OCI-LY1 (cell line): ENCODE results near the gene IDE.
"Not testable (repeated sequence)": the region's sequence is repeated elsewhere in the genome, so short reads cannot be mapped to it uniquely, and the experiment has no call there.

Experiments
- H2AFZ ChIP-seq: fragments of 200-600 bp; sonication (generic), shearing (Covaris generic); 2 replicates; pipeline ENCODE4 v1.6.0; 2014; ENCODE audit warnings: antibody characterized with exemption, mild to moderate bottlenecking, low read length
- H3F3A ChIP-seq: fragments of 200-600 bp; sonication (generic), shearing (Covaris generic); 2 replicates; pipeline ENCODE4 v1.6.0; 2014; ENCODE audit warnings: mild to moderate bottlenecking, antibody characterized with exemption, low read length, moderate library complexity; ENCODE audit not compliant: insufficient read depth
- H3K27ac ChIP-seq: fragments of 200-600 bp; sonication (generic); 2 replicates; pipeline ENCODE4 v1.5.1; 2014; ENCODE audit warnings: low read length, mixed run types, mild to moderate bottlenecking, low read depth; ENCODE audit not compliant: poor library complexity, severe bottlenecking
- H3K27me3 ChIP-seq: fragments of 200-600 bp; sonication (generic); 2 replicates; pipeline ENCODE4 v1.6.0; 2014; ENCODE audit warnings: antibody characterized with exemption, mild to moderate bottlenecking, low read length, moderate library complexity; ENCODE audit not compliant: insufficient read depth
- H3K36me3 ChIP-seq: fragments of 200-600 bp; sonication (generic); 2 replicates; pipeline ENCODE4 v1.6.1; 2014; ENCODE audit warnings: mild to moderate bottlenecking, antibody characterized with exemption, low read length, moderate library complexity, mixed read lengths; ENCODE audit not compliant: insufficient read depth
- H3K4me1 ChIP-seq: fragments of 200-600 bp; sonication (generic); 2 replicates; pipeline ENCODE4 v1.5.1; 2014; ENCODE audit warnings: mild to moderate bottlenecking, low read length, moderate library complexity; ENCODE audit not compliant: insufficient read depth, severe bottlenecking
- H3K4me2 ChIP-seq: fragments of 200-600 bp; sonication (generic), shearing (Covaris generic); 2 replicates; pipeline ENCODE4 v1.6.1; 2014; ENCODE audit warnings: low read length
- H3K4me3 ChIP-seq: fragments of 200-600 bp; sonication (generic); 2 replicates; pipeline ENCODE4 v1.5.1; 2014; ENCODE audit warnings: low read length, low read depth, mild to moderate bottlenecking, mixed read lengths; ENCODE audit not compliant: poor library complexity, severe bottlenecking
- H3K79me2 ChIP-seq: fragments of 200-600 bp; shearing (Covaris generic); 2 replicates; pipeline ENCODE4 v1.6.1; 2016; ENCODE audit warnings: mixed run types, low read length, mixed read lengths; ENCODE audit not compliant: insufficient read depth
- H3K9ac ChIP-seq: fragments of 200-600 bp; sonication (generic), shearing (Covaris generic); 2 replicates; pipeline ENCODE4 v1.6.1; 2014; ENCODE audit warnings: mild to moderate bottlenecking, low read length, mixed read lengths
- H3K9me2 ChIP-seq: fragments of 200-600 bp; sonication (generic), shearing (Covaris generic); 2 replicates; pipeline ENCODE4 v1.6.1; 2014; ENCODE audit warnings: low read depth, mild to moderate bottlenecking, low read length, mixed read lengths
- H3K9me3 ChIP-seq: fragments of 200-600 bp; shearing (Covaris generic); 2 replicates; pipeline ENCODE4 v1.6.1; 2014; ENCODE audit warnings: low read length, mixed read lengths
- H4K20me1 ChIP-seq: fragments of 200-600 bp; sonication (generic), shearing (Covaris generic); 2 replicates; pipeline ENCODE4 v1.6.0; 2016; ENCODE audit warnings: mild to moderate bottlenecking, low read length; ENCODE audit not compliant: insufficient read depth
- EZH2 ChIP-seq: fragments of 200-600 bp; sonication (generic), shearing (Covaris generic); IDR thresholded peaks from 2 replicates; pipeline ENCODE4 v1.8.0; 2017; ENCODE audit warnings: borderline replicate concordance, mixed run types, mild to moderate bottlenecking, antibody characterized with exemption, low read length, moderate library complexity, mixed read lengths
- TF ChIP-seq, protein P1 (sequence below): fragments of 200-600 bp; sonication (generic), shearing (Covaris generic); IDR thresholded peaks from 2 replicates; pipeline ENCODE4 v1.5.1; 2017; ENCODE audit warnings: mild to moderate bottlenecking, antibody characterized with exemption, low read length, moderate library complexity, mixed read lengths

The IDE gene

GRCh38 chr10:92464364-92464763, 109.5 kb downstream of the IDE start:
- Histone ChIP-seq H4K20me1 (no peaks in the 10 kb centered on the region), H3K9ac (no peak overlapping the region), H3K4me2 (no peak overlapping the region), H3K27ac (no peak overlapping the region), H3K4me3 (no peak overlapping the region), H3K9me2 (no peaks in the 10 kb centered on the region), H3K79me2 (no peaks in the 10 kb centered on the region), H3F3A (no peaks in the 10 kb centered on the region), H3K36me3 (peaks cover 32% of the 10 kb centered on the region), H3K27me3 (no peaks in the 10 kb centered on the region), H3K9me3 (no peaks in the 10 kb centered on the region), H2AFZ (no peak overlapping the region), H3K4me1 (no peaks in the 10 kb centered on the region)
- TF ChIP-seq, protein P1, sequence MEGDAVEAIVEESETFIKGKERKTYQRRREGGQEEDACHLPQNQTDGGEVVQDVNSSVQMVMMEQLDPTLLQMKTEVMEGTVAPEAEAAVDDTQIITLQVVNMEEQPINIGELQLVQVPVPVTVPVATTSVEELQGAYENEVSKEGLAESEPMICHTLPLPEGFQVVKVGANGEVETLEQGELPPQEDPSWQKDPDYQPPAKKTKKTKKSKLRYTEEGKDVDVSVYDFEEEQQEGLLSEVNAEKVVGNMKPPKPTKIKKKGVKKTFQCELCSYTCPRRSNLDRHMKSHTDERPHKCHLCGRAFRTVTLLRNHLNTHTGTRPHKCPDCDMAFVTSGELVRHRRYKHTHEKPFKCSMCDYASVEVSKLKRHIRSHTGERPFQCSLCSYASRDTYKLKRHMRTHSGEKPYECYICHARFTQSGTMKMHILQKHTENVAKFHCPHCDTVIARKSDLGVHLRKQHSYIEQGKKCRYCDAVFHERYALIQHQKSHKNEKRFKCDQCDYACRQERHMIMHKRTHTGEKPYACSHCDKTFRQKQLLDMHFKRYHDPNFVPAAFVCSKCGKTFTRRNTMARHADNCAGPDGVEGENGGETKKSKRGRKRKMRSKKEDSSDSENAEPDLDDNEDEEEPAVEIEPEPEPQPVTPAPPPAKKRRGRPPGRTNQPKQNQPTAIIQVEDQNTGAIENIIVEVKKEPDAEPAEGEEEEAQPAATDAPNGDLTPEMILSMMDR = no peak
- TF ChIP-seq EZH2 = no peak

DNA sequence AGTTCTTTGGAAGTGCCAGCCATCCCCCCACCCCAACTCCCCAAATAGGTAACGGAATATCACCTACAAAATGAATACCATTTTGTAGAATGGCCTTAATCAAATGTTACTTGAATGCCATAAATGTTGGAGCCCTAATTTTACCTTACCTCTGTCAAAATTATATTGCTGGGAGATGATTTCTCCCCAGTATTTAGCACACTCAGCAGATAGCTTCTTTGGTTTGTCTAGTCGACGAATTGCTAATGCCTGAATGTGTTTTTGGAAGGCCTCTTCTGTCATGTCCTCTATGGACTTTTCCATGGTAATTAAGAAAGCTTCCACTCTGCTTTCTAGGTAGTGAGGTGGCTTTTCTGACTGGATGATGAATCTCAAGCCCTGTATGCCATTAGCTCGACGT, 110.3 kb downstream of the IDE start:
- Histone ChIP-seq H3K4me1 (no peaks in the 10 kb centered on the region), H2AFZ (no peak overlapping the region), H3K27me3 (no peaks in the 10 kb centered on the region), H3K4me2 (no peak overlapping the region), H4K20me1 (no peaks in the 10 kb centered on the region), H3K79me2 (no peaks in the 10 kb centered on the region), H3F3A (no peaks in the 10 kb centered on the region), H3K36me3 (peaks cover 32% of the 10 kb centered on the region), H3K27ac (no peak overlapping the region), H3K4me3 (no peak overlapping the region), H3K9ac (no peak overlapping the region), H3K9me3 (no peaks in the 10 kb centered on the region), H3K9me2 (no peaks in the 10 kb centered on the region)
- TF ChIP-seq, protein P1 = no peak
- TF ChIP-seq EZH2 = no peak

GRCh38 chr10:92454955-92455354, 118.9 kb downstream of the IDE start:
- not testable (repeated sequence) for H4K20me1 ChIP-seq, H2AFZ ChIP-seq, H3K9me2 ChIP-seq, H3F3A ChIP-seq, H3K9me3 ChIP-seq, H3K27ac ChIP-seq, H3K4me1 ChIP-seq, H3K27me3 ChIP-seq, H3K4me3 ChIP-seq, H3K79me2 ChIP-seq, H3K4me2 ChIP-seq, H3K9ac ChIP-seq
- H3K36me3 ChIP-seq = peaks cover 30% of the 10 kb centered on the region

GRCh38 chr10:92452313-92452712, 121.6 kb downstream of the IDE start:
- no peak overlapping the region for H3K4me3 ChIP-seq
- no peaks in the 10 kb centered on the region for H3K27me3 ChIP-seq
- no peaks in the 10 kb centered on the region for H3F3A ChIP-seq
- H4K20me1 ChIP-seq = no peaks in the 10 kb centered on the region
- no peaks in the 10 kb centered on the region for H3K9me2 ChIP-seq
- H3K27ac ChIP-seq = no peak overlapping the region
- no peaks in the 10 kb centered on the region for H3K79me2 ChIP-seq
- no peak overlapping the region for H2AFZ ChIP-seq
- H3K36me3 ChIP-seq = peaks cover 18% of the 10 kb centered on the region; the same call in 1 of the 2 replicates
- TF ChIP-seq EZH2 = no peak
- TF ChIP-seq, protein P1 = no peak
- H3K4me1 ChIP-seq = no peaks in the 10 kb centered on the region
- no peak overlapping the region for H3K4me2 ChIP-seq
- H3K9ac ChIP-seq = no peak overlapping the region
- no peaks in the 10 kb centered on the region for H3K9me3 ChIP-seq
